T47D (cell line): ENCODE results near the gene WDR47.

Experiments
- DNase-seq, 2 experiments: peaks; one replicate each; pipeline versions ENCODE4 v3.0.0 to v3.0.0-alpha.2; 2011 to 2012; ENCODE audit warnings: low read depth in 1 of 2, low spot score in 1 of 2
- JUND ChIP-seq: IDR thresholded peaks from 2 replicates; pipeline ENCODE4 v1.6.1; 2012; ENCODE audit warnings: low read depth
- in situ Hi-C: cut with HindIII; loops from 2 replicates; pipeline ENCODE4 v1.10.0; 2016; ENCODE audit warnings: low sequenced_read_pairs, low pct_unique_long_range_greater_than_20kb

Gene WDR47

DNA sequence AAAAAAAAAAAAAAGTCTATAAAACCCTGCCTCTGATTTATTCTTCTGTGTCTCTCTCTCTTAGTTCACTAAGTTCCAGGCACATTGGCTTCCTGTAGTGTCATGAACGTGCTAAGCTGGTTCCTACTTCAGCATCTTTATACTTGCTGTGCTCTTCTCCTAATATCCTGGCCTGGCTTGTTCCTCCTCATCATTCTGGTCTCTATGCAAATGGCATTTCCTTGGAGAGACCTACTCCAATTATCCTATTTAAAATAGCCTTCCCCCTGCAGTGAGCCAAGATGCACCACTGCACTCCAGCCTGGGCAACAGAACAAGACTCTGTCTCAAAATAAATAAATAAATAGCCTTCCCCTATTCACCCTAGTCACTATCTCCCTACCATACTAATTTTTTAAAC lies 69.0 kb downstream of the WDR47 start:
- TF ChIP-seq JUND = no peak
- in situ Hi-C loops = no loop called here
- DNase-seq = no peak

DNA sequence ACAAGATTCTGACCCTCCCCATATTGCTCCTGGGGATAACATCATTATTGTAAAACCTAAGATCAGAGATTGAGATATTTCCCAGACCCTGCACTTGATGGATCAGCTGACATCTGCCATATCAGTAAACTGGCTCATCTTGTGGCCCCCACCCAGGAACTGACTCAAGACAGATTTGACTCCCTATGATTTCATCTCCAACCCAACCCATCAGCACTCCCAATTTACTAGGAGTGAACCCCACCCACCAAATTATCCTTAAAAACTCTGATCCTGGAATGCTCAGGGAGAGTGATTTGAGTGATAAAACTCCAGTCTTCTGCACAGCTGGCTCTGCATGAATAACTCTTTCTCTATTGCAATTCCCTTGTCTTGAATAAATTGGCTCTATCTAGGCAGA lies 72.6 kb downstream of the WDR47 start:
- in situ Hi-C loops = no loop called here
- DNase-seq = no peak

GRCh38 chr1:108963052-108963686 lies 78.7 kb downstream of the WDR47 start, which contains the start of gene CLCC1:
Gene CLCC1 (minus strand): TSS chr1:108963484. CDS start chr1:108950437, 13,047 bp downstream.
- peak; percentile 81 to 91 for DNase-seq
- no peak for TF ChIP-seq JUND
- in situ Hi-C loops = no loop called here

More for the DNA sequence above, 72.6 kb downstream of the WDR47 start:
- TF ChIP-seq JUND = no peak

DNA sequence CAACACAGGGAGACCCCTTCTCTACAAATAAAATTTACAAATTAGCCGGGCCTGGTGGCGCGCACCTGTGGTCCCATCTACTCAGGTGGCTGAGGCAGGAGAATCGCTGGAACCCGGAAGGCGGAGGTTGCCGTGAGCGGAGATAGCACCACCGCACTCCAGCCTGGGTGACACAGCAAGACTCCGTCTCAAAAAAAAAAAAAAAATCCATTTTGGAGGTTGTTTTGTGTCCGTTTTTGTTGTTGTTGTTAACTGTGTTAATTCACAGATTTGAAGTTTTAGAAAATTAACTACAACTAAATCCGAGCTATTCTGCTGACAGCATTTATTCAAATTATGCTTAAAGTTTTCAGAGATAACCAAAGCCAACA lies 79.2 kb downstream of the WDR47 start:
- DNase-seq = peak in 1 of 2 experiments; percentile 9
- in situ Hi-C loops = no loop called here
- TF ChIP-seq JUND = no peak

DNA sequence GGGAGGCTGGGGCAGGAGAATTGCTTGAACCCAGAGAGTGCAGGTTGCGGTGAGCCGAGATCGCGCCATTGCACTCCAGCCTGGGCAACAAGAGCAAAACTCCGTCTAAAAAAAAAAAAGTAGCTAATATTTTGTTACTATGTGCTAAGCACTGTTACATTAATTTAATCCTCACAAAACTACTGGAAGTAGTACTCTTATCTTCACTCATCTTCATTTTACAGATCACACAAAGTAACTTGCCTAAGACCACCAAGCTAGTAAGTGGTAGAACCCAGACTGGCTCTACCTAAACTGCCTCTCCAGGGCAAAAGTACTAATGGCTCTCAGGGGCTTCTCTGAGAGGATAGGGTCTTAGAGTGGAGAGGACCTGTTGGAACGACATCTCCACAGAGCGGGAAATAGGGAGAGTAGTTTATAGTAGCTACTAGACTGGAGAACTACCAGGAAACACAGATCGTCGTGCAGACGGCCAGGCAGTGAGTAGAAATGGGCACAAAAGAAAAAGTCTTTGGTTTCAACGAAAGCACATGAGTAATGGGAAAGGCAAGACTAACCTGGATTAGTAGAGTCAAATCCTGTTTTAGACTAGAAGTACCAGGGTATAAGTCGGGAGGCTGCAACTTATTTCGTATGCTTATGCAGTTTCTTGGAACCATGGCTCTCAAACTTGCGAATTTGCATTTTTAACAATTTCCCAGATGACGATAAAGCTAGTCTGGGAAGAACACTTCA lies 80.0 kb downstream of the WDR47 start:
- no peak for TF ChIP-seq JUND
- in situ Hi-C loops = no loop called here
- DNase-seq = no peak

GRCh38 chr1:108961198-108961597 lies 80.7 kb downstream of the WDR47 start:
- no peak for DNase-seq
- TF ChIP-seq JUND = no peak
- in situ Hi-C loops = no loop called here

GRCh38 chr1:108960719-108961118 lies 81.2 kb downstream of the WDR47 start:
- TF ChIP-seq JUND = no peak
- DNase-seq = no peak
- in situ Hi-C loops = no loop called here

GRCh38 chr1:108957888-108958287 lies 84.0 kb downstream of the WDR47 start:
- TF ChIP-seq JUND = no peak
- no peak for DNase-seq
- in situ Hi-C loops = no loop called here

- in situ Hi-C loops = no loop called here
- DNase-seq = no peak
- TF ChIP-seq JUND = no peak
Observed at GRCh38 chr1:108955881-108956280, 86.0 kb downstream of the WDR47 start.

GRCh38 chr1:108955111-108955510 lies 86.8 kb downstream of the WDR47 start:
- DNase-seq = no peak
- TF ChIP-seq JUND = no peak
- in situ Hi-C loops = no loop called here

- peak in 1 of 2 experiments; percentile 44 for DNase-seq
- no peak for TF ChIP-seq JUND
- in situ Hi-C loops = no loop called here
Observed at GRCh38 chr1:108953452-108953851, 88.5 kb downstream of the WDR47 start.

GRCh38 chr1:108951242-108951641 lies 90.7 kb downstream of the WDR47 start:
- no peak for TF ChIP-seq JUND
- DNase-seq = no peak
- in situ Hi-C loops = no loop called here

DNA sequence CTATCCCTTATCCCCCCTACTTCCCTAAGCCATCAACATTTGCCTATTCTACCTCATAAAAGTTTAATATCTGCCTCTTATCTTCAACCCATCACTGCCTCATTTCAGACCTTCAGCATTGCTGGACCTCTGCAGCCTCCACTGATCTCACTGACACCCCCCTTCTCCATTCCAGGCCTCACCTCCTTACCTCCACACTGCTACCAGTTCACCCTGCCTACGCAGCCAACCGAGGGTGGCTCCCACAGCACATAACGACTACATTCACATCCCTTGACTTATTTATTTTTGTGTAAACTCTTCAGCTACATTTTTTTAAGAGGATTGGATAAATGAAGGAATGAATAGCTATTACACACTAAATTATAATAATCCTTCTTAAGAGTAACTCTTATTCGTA lies 92.9 kb downstream of the WDR47 start:
- DNase-seq = no peak
- no peak for TF ChIP-seq JUND
- in situ Hi-C loops = no loop called here
